ENCODE results near the gene JARID2. TPM values are rescaled to one million over a fixed set of nuclear protein-coding genes. Genes with fewer than 3 reads are reported as not detected.
A peak's percentile ranks its signal among the peaks of the same experiment; 100 is the strongest.

Gene JARID2
- polyA plus RNA-seq, 1 donor from 2014 or later = 25.5 TPM

DNA sequence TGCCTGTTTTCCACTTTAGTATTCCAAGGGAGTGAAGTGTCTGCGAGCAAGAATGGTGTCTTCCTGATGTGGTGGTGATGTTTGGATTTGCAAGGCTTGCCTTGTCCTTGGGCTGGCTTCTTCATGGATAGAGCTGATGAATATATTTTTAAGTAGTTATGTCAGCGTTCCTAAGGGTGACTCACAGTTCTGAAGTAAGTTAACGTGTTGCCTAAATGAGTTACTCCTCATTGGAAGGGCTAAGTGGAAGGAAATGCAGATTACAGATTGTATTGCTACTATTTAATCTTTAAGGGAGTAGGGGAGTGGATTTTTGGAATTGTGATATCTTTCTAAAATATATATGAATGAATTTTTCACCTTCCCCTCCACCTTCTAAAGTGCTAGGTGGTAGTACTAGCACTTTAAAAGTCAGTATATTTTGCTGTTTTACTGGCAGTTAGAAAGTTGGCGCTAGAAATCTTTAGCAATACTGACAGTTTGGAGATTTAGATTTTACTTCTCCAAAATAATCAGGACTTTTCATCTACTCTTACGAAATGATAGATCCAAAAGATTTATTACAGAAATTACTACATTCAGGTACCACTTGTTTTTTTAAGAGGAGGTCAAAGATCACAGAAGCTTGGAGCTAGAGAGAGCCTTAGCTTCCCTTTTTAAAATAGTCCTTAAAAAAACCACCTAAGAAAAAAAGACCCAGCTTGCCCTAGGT, 197.4 kb downstream of the JARID2 start:
- H3K4me2 ChIP-seq (ENCODE audit: low read length) = peak overlapping the region; percentile 27
- no peaks in the 10 kb centered on the region for H4K20me1 ChIP-seq (ENCODE audit: insufficient read depth)
- peak overlapping the region; percentile 41 for H3K9ac ChIP-seq (ENCODE audit: low read length)

GRCh38 chr6:15444081-15444731, 198.3 kb downstream of the JARID2 start:
- no peak overlapping the region for H3K27ac ChIP-seq (ENCODE audit: low read length)

More for the DNA sequence above, 197.4 kb downstream of the JARID2 start:
- Histone ChIP-seq H3K9me3 (ENCODE audit: low read length) (no peaks in the 10 kb centered on the region), H3K36me3 (ENCODE audit: insufficient read depth, low read length) (no peaks in the 10 kb centered on the region), H3K27me3 (ENCODE audit: insufficient read depth, low read depth, low read length) (no peaks in the 10 kb centered on the region), H3K4me3 (ENCODE audit: low read length) (peak overlapping the region; percentile 46), H3K9me2 (ENCODE audit: insufficient read depth, low read length) (no peaks in the 10 kb centered on the region), H2AFZ (ENCODE audit: low read depth, low read length) (no peak overlapping the region), H3K27ac (ENCODE audit: low read length) (peak overlapping the region; percentile 74), H3K79me2 (replicated peaks; ENCODE audit: insufficient read depth, low read length) (peaks cover 61% of the 10 kb centered on the region), H3F3A (ENCODE audit: insufficient read depth, low read length, poor library complexity, severe bottlenecking) (no peaks in the 10 kb centered on the region)
- TF ChIP-seq REST (IDR thresholded peaks at IDR 0.05; ENCODE audit: borderline replicate concordance) (peak; percentile 26), POLR2AphosphoS5 (IDR thresholded peaks at IDR 0.05) (no peak)

More at GRCh38 chr6:15444081-15444731, 198.3 kb downstream of the JARID2 start:
- no peaks in the 10 kb centered on the region for H3K9me2 ChIP-seq (ENCODE audit: insufficient read depth, low read length)
- H3K9me3 ChIP-seq (ENCODE audit: low read length) = no peaks in the 10 kb centered on the region
- no peaks in the 10 kb centered on the region for H4K20me1 ChIP-seq (ENCODE audit: insufficient read depth)
- no peaks in the 10 kb centered on the region for H3F3A ChIP-seq (ENCODE audit: insufficient read depth, low read length, poor library complexity, severe bottlenecking)
- H3K9ac ChIP-seq (ENCODE audit: low read length) = no peak overlapping the region
- no peak for TF ChIP-seq EZH2 (IDR thresholded peaks at IDR 0.05; ENCODE audit: borderline replicate concordance, insufficient read depth, low read length, poor library complexity, severe bottlenecking)
- no peak for TF ChIP-seq REST (IDR thresholded peaks at IDR 0.05; ENCODE audit: borderline replicate concordance)
- no peak for TF ChIP-seq EP300 (conservative IDR thresholded peaks at IDR 0.05; ENCODE audit: poor library complexity, severe bottlenecking)
- TF ChIP-seq POLR2AphosphoS5 (IDR thresholded peaks at IDR 0.05) = no peak
- no peak for TF ChIP-seq TAF1 (IDR thresholded peaks at IDR 0.05; ENCODE audit: low read depth)
- TF ChIP-seq, protein P1, sequence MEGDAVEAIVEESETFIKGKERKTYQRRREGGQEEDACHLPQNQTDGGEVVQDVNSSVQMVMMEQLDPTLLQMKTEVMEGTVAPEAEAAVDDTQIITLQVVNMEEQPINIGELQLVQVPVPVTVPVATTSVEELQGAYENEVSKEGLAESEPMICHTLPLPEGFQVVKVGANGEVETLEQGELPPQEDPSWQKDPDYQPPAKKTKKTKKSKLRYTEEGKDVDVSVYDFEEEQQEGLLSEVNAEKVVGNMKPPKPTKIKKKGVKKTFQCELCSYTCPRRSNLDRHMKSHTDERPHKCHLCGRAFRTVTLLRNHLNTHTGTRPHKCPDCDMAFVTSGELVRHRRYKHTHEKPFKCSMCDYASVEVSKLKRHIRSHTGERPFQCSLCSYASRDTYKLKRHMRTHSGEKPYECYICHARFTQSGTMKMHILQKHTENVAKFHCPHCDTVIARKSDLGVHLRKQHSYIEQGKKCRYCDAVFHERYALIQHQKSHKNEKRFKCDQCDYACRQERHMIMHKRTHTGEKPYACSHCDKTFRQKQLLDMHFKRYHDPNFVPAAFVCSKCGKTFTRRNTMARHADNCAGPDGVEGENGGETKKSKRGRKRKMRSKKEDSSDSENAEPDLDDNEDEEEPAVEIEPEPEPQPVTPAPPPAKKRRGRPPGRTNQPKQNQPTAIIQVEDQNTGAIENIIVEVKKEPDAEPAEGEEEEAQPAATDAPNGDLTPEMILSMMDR (IDR thresholded peaks at IDR 0.05; ENCODE audit: poor library complexity, severe bottlenecking) = no peak
- TF ChIP-seq MXI1 (conservative IDR thresholded peaks at IDR 0.05; ENCODE audit: poor library complexity, severe bottlenecking) = no peak
- TF ChIP-seq RAD21 (conservative IDR thresholded peaks at IDR 0.05) = no peak
- TF ChIP-seq SMC3 (conservative IDR thresholded peaks at IDR 0.05; ENCODE audit: poor library complexity) = no peak
- no peaks in the 10 kb centered on the region for H3K27me3 ChIP-seq (ENCODE audit: insufficient read depth, low read depth, low read length)
- no peak overlapping the region for H3K4me2 ChIP-seq (ENCODE audit: low read length)
- H2AFZ ChIP-seq (ENCODE audit: low read depth, low read length) = no peak overlapping the region
- H3K79me2 ChIP-seq (replicated peaks; ENCODE audit: insufficient read depth, low read length) = peaks cover 66% of the 10 kb centered on the region
- H3K4me3 ChIP-seq (ENCODE audit: low read length) = no peak overlapping the region
- H3K36me3 ChIP-seq (ENCODE audit: insufficient read depth, low read length) = no peaks in the 10 kb centered on the region
